Measurements from ENCODE around the gene CMKLR1. TPM values are rescaled to one million over a fixed set of nuclear protein-coding genes. Genes with fewer than 3 reads are reported as not detected.

Gene CMKLR1
- total RNA-seq, 1 experiment from 2014 or later, result 0.66 TPM

DNA sequence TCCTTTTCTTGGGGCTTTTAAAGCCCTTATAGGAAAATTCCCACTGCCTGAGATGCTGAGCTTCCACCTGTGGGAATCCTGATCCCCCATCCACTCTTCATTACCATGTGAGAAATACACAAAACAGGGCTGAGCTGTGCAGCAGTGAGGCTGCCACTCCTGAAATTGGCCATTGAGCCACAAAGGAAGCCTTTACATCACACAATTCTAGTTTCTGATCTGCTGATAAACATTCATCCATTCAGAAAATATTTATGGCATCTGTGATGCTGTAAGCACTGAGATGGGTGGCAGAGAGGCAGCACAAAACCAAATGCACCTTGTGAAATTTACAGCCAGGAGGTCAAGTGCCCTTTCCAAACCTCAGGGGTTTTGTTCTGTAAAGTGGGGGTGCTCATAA, 26.2 kb upstream of the CMKLR1 start:
- H3K9me3 Mint-ChIP-seq, result no peaks in the 10 kb centered on the region; a peak in 2 of 5 replicates
- Histone ChIP-seq H2AK5ac (ENCODE audit: insufficient read length, low read length) (no peak overlapping the region), H3K4ac (ENCODE audit: low read depth, low read length) (no peak overlapping the region), H3K27ac (ENCODE audit: insufficient read length, low read depth, low read length) (no peak overlapping the region), H3K4me2 (ENCODE audit: insufficient read depth, insufficient read length, low read length) (no peak overlapping the region), H3K9ac (ENCODE audit: extremely low read depth, insufficient read length, low read length) (no peak overlapping the region), H3K14ac (ENCODE audit: insufficient read depth, low read length) (no peak overlapping the region), H3K18ac (ENCODE audit: insufficient read length, low read depth, low read length) (no peak overlapping the region), H3K79me1 (ENCODE audit: insufficient read depth, low read depth, low read length, poor library complexity, severe bottlenecking) (no peaks in the 10 kb centered on the region), H2BK15ac (ENCODE audit: low read depth, low read length) (no peak overlapping the region), H2BK5ac (ENCODE audit: insufficient read length, low read length) (no peak overlapping the region), H2AFZ (ENCODE audit: low read length) (no peak overlapping the region), H3K27me3 (ENCODE audit: insufficient read depth, low read length) (no peaks in the 10 kb centered on the region), H3T11ph (ENCODE audit: low read length) (no peak overlapping the region), H4K5ac (ENCODE audit: insufficient read length, low read depth, low read length) (no peak overlapping the region), H4K8ac (replicated peaks; ENCODE audit: insufficient read length, low read depth, low read length) (no peak overlapping the region), H2BK20ac (ENCODE audit: low read depth, low read length, poor library complexity, severe bottlenecking) (no peak overlapping the region), H3K4me1 (ENCODE audit: insufficient read depth, low read length) (no peaks in the 10 kb centered on the region), H2BK120ac (ENCODE audit: low read depth, low read length, poor library complexity, severe bottlenecking) (no peak overlapping the region), H4K91ac (ENCODE audit: insufficient read length, low read depth, low read length) (no peak overlapping the region), H3K23ac (ENCODE audit: insufficient read length, low read depth, low read length) (no peak overlapping the region), H3K79me2 (ENCODE audit: insufficient read depth, low read length) (no peaks in the 10 kb centered on the region), H2BK12ac (ENCODE audit: insufficient read length, low read depth, low read length) (no peak overlapping the region), H3K23me2 (ENCODE audit: insufficient read length, low read depth, low read length, poor library complexity, severe bottlenecking) (no peaks in the 10 kb centered on the region), H4K20me1 (ENCODE audit: control insufficient read depth, insufficient read depth, insufficient read length) (peaks cover 2% of the 10 kb centered on the region), H3K9me3 (ENCODE audit: control insufficient read depth, low read depth, low read length) (no peaks in the 10 kb centered on the region), H3K56ac (ENCODE audit: insufficient read length, low read depth, low read length) (no peak overlapping the region)
- H3K27me3 Mint-ChIP-seq (ENCODE audit: low read depth), result no peaks in the 10 kb centered on the region; the same call in 1 of the 2 replicates
- TF ChIP-seq, protein P1, sequence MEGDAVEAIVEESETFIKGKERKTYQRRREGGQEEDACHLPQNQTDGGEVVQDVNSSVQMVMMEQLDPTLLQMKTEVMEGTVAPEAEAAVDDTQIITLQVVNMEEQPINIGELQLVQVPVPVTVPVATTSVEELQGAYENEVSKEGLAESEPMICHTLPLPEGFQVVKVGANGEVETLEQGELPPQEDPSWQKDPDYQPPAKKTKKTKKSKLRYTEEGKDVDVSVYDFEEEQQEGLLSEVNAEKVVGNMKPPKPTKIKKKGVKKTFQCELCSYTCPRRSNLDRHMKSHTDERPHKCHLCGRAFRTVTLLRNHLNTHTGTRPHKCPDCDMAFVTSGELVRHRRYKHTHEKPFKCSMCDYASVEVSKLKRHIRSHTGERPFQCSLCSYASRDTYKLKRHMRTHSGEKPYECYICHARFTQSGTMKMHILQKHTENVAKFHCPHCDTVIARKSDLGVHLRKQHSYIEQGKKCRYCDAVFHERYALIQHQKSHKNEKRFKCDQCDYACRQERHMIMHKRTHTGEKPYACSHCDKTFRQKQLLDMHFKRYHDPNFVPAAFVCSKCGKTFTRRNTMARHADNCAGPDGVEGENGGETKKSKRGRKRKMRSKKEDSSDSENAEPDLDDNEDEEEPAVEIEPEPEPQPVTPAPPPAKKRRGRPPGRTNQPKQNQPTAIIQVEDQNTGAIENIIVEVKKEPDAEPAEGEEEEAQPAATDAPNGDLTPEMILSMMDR (conservative IDR thresholded peaks at IDR 0.05), result no peak
- H3K4me3 Mint-ChIP-seq, result no peak overlapping the region
- H3K4me1 Mint-ChIP-seq, result no peaks in the 10 kb centered on the region
- no peaks in the 10 kb centered on the region for H3K36me3 Mint-ChIP-seq (ENCODE audit: insufficient read depth in 1 of 3, low read depth in 3 of 3)
- no peak overlapping the region for H3K27ac Mint-ChIP-seq
- no peak for DNase-seq

All from H9 (cell line).